ENCODE data around the gene ABCA5. TPM values are rescaled to one million over a fixed set of nuclear protein-coding genes. Genes with fewer than 3 reads are reported as not detected.

The ABCA5 gene, protein sequence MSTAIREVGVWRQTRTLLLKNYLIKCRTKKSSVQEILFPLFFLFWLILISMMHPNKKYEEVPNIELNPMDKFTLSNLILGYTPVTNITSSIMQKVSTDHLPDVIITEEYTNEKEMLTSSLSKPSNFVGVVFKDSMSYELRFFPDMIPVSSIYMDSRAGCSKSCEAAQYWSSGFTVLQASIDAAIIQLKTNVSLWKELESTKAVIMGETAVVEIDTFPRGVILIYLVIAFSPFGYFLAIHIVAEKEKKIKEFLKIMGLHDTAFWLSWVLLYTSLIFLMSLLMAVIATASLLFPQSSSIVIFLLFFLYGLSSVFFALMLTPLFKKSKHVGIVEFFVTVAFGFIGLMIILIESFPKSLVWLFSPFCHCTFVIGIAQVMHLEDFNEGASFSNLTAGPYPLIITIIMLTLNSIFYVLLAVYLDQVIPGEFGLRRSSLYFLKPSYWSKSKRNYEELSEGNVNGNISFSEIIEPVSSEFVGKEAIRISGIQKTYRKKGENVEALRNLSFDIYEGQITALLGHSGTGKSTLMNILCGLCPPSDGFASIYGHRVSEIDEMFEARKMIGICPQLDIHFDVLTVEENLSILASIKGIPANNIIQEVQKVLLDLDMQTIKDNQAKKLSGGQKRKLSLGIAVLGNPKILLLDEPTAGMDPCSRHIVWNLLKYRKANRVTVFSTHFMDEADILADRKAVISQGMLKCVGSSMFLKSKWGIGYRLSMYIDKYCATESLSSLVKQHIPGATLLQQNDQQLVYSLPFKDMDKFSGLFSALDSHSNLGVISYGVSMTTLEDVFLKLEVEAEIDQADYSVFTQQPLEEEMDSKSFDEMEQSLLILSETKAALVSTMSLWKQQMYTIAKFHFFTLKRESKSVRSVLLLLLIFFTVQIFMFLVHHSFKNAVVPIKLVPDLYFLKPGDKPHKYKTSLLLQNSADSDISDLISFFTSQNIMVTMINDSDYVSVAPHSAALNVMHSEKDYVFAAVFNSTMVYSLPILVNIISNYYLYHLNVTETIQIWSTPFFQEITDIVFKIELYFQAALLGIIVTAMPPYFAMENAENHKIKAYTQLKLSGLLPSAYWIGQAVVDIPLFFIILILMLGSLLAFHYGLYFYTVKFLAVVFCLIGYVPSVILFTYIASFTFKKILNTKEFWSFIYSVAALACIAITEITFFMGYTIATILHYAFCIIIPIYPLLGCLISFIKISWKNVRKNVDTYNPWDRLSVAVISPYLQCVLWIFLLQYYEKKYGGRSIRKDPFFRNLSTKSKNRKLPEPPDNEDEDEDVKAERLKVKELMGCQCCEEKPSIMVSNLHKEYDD (N-terminal part only)
- 6.0 and 7.5 TPM in 2 replicates for total RNA-seq

DNA sequence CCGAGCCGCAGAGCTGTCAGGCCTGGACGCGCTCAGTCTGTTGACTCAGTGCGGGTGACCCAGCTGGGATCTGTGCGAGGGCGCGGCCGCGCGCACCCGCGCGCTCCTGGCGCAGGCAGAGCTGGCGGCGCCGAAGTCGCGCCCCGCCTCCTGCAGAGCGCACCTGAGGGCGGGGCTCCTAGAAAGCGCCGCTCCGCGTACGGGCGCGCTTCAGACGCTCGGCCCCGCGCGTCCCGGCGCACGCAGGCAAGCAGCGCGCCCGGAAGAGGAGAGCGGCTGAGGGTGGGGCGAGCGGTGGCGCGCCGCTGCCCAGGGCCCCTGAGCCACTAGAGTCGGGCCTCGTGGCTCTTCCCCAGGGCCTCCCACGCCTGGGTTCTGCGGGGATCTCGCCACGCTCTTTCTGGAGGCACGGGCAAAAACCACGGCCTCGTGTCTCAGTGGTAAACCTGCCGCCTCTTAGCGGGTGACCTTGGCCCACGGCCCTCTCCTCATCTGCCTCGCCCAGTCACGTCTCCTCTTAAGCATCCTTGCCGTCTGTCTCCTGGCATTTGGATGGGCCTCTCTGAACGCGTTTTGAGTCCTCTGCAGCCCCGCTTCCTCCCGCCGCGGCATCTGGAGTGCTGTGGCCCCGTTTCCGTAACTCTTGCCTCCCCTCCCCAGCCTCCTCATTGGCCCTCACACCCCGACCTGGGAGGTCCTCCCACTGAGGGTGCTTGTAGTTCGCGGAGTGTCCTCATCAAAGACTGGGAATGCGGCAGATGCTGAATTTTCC lies at the start of gene ABCA5:
TSS of gene ABCA5 (minus strand) at position 74 of the 772 bp plus-strand sequence. CDS start 12,718 bp downstream, outside the sequence.

DNA sequence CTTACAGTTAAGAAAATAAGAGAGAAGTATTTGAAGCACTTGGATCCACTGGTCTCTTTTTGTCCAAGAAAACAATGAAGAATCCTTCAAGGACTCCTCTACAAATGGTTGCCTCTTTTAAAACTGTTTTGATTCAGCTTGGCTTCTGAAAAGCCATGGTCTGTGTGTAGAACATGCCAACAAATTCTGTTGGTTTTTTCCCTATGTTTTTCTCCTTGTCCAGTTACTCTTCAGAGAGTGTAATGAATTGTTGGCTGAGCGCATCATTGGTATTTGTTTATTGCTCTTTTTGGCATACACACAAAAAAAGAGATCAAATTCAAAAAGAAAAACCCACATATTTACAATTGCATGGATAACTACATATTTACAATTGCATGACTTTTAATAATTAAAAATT lies 98.4 kb downstream of the ABCA5 start, which contains the start of gene ABCA10:
TSS of gene ABCA10 (minus strand) at position 249 of the 400 bp plus-strand sequence. CDS start 3,466 bp downstream, outside the sequence.

Other genes with a start within 250 kb of the ABCA5 start
- 5.3 and 17.0 TPM in 2 replicates for gene ABCA6, start 185.2 kb downstream of the ABCA5 start, total RNA-seq
- 0.96 and 1.2 TPM in 2 replicates for gene ABCA10, start 98.3 kb downstream of the ABCA5 start, total RNA-seq
- gene MAP2K6, start 87.6 kb upstream of the ABCA5 start, total RNA-seq: 2.2 and 2.5 TPM in 2 replicates